ENCODE data around the gene NMRAL1.

Gene NMRAL1

DNA sequence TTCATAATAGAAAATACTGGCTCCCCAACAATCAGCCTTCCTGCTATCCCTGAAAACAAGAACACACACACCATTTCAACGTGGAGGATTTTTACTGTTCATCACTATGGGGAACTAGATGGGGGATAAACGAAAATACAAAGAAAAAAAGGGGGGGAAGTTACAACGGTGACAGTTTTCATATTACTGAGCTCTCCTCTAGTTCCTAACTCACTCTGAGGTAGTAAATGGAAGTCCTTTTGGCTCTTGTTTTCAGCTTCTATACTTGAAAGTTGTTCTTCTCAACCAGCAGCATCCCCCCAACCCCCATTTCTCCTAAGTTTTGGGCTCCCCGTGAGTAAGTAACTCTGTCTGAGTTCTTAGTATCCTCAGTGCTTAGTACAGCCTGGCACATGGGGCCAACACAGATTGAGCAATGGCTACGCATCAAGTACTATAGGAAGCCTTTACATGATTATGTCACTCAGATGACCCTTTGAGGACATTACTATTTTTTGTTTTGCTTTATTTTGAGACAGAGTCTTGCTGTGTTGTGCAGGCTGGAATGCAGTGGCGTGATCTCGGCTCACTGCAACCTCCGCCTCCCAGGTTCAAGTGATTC is 53.8 kb downstream of the NMRAL1 start:
- DNase-seq, result no peak

DNA sequence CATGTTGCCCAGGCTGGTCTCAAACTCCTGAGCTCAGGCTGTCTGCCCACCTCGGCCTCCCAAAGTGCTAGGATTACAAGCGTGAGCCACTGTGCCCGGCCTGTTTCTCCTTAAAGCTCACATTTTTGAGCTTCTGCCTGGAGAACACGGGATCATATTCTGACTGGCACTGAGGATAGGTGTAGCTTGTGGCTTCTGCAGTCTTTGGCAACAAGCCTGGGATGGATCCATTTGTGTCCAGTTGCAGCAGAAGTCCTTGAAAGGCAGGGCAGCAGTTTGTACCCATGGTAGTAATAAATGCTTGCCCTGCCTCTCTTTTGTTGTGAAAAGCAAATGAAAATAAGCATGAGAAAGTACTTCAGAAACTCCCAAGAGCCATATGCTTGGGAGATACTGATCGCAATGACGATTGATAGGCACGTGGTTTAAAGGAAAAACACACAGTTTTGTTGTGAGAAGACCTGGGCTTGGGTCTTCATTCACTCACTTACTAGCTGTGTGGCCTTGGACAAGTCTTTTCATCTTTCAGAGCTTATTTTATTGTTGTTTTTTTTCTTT is 54.9 kb downstream of the NMRAL1 start:
- no peak for DNase-seq

GRCh38 chr16:4416200-4417032 is 58.0 kb downstream of the NMRAL1 start, which contains the start of gene CORO7:
Gene CORO7, minus strand, starts transcription at chr16:4416596. Its CDS starts 78 bp downstream, at chr16:4416518.
- peak; percentile 71 for DNase-seq

DNA sequence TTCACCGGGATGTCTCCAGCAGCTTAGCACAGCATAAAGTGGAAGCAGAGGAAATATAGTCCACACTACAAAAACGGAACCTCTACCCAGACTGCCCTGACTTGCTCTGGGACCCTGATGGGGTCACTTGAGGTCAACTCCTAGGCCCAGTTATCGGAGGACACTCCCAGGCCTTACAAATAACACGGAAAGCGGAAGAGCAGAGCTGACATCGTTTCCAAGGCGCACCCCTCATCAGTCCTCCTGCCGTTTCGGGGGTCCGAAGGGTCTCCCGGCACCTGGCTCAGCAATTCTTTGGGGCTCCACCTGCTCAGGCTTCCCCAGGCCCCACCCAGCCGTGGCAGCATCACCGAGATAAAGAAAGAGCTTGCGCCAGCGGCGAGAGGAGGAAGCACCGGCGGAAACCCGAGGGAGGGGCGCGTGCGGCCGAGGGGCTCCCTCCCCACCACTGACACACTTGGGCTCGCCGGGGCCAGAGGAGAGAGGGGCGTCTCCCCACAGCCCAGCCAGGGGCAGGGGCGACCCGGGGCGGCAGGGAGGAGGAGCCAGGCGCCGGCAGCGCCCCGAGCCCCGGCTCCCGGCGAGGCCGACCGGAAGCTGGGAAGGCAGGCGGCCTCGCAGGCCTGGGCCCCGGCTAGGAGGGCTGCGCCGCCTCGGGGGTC is 58.8 kb downstream of the NMRAL1 start:
- no peak for DNase-seq

DNA sequence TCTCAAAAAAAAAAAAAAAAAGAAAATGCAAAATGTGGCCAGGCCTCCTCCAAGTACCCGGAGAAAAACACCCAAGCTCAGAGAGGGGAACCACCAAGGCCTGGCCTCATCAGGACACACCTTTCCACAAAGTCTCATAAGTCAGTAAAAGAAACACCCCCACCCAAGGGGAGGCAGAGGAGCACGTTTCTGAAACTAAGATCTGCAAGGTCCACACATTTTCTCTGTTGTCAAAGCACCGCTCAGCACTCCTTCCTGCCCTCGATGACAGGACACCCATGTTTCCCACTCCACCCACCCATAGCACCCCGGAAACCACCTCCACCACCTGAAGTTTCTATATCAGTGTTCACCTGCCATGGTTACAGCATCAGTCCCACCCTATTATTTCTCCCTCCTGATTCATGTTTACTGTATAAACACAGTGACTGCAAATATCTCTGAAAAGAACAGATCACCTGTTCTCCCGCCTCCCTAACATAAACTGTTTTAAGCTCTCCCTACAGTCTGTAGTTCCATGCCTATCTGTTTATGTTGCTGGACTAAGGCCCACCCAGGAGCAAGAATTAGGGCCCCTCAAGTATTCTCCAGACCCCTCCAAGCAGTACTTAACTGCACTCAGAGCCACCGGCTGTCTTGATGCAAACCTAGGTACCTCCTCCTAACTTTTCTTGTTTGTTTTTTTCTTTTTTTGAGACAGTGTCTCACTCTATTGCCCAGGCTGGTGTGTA is 60.1 kb downstream of the NMRAL1 start:
- no peak for DNase-seq

- no peak for DNase-seq
Measured at GRCh38 chr16:4412854-4413253, 61.6 kb downstream of the NMRAL1 start.

DNA sequence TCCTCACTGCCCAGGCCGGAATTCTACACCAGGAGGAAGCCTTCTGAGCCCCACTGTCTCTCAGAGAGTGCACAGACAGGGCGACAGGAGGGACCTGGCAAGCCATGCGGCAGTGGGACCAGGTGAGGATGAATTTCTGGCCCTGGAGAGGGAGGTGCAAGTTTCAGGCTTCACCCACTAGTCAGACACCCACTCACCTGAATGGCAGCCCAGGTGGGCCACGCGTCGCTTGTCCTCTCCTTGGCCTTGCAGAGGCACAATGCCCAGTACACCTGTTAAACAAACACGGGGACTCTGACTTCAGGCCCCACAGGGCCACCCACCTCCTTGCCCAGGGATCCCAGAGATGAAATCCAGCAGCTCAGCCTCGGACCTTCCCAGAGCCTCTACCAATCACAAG is 62.3 kb downstream of the NMRAL1 start:
- DNase-seq, result no peak
